Measurements from ENCODE around the gene PCBP3. TPM values are rescaled to one million over a fixed set of nuclear protein-coding genes. Genes with fewer than 3 reads are reported as not detected.

The PCBP3 gene
- total RNA-seq, 1 experiment from 2014 or later, result 10.9 TPM

DNA sequence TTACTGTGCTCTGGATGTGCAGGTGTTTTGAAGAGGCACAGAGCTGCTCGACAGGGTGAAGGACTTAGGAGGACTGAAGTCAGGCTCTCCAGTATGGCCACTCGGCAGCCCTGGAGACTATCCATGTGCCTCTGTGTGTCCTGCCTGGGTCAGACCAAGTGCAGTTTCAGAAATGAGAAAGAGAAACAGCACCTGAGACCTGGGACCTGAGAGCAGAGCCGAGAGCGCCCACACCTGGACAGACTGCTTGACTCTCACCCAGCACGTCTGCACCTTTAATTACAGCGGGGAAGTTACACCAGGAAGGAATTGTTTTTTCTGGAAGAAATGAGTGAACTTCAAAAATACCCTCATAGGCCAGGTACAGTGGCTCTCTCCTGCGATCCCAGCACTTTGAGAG is 278.4 kb downstream of the PCBP3 start:
- Histone ChIP-seq H3K9ac (ENCODE audit: extremely low read depth, insufficient read length, low read length) (no peak overlapping the region), H4K8ac (replicated peaks; ENCODE audit: insufficient read length, low read depth, low read length) (no peak overlapping the region), H3K14ac (ENCODE audit: insufficient read depth, low read length) (no peak overlapping the region), H2BK120ac (ENCODE audit: low read depth, low read length, poor library complexity, severe bottlenecking) (no peak overlapping the region), H3K4ac (ENCODE audit: low read depth, low read length) (no peak overlapping the region), H4K20me1 (ENCODE audit: control insufficient read depth, insufficient read depth, insufficient read length) (no peaks in the 10 kb centered on the region), H3K56ac (ENCODE audit: insufficient read length, low read depth, low read length) (no peak overlapping the region), H2BK20ac (ENCODE audit: low read depth, low read length, poor library complexity, severe bottlenecking) (no peak overlapping the region), H2BK12ac (ENCODE audit: insufficient read length, low read depth, low read length) (no peak overlapping the region), H4K91ac (ENCODE audit: insufficient read length, low read depth, low read length) (no peak overlapping the region), H3K23me2 (ENCODE audit: insufficient read length, low read depth, low read length, poor library complexity, severe bottlenecking) (no peaks in the 10 kb centered on the region), H4K5ac (ENCODE audit: insufficient read length, low read depth, low read length) (no peak overlapping the region), H3T11ph (ENCODE audit: low read length) (no peak overlapping the region), H3K27ac (ENCODE audit: insufficient read length, low read depth, low read length) (no peak overlapping the region), H2BK15ac (ENCODE audit: low read depth, low read length) (no peak overlapping the region), H3K4me1 (ENCODE audit: insufficient read depth, low read length) (no peaks in the 10 kb centered on the region), H3K4me2 (ENCODE audit: insufficient read depth, insufficient read length, low read length) (no peak overlapping the region), H2AK5ac (ENCODE audit: insufficient read length, low read length) (no peak overlapping the region), H3K23ac (ENCODE audit: insufficient read length, low read depth, low read length) (no peak overlapping the region), H3K18ac (ENCODE audit: insufficient read length, low read depth, low read length) (no peak overlapping the region), H3K79me1 (ENCODE audit: insufficient read depth, low read depth, low read length, poor library complexity, severe bottlenecking) (no peaks in the 10 kb centered on the region), H3K9me3 (ENCODE audit: control insufficient read depth, low read depth, low read length) (no peaks in the 10 kb centered on the region), H2AFZ (ENCODE audit: low read length) (no peak overlapping the region), H3K79me2 (ENCODE audit: insufficient read depth, low read length) (no peaks in the 10 kb centered on the region), H2BK5ac (ENCODE audit: insufficient read length, low read length) (no peak overlapping the region), H3K27me3 (ENCODE audit: insufficient read depth, low read length) (no peaks in the 10 kb centered on the region)
- no CpG with 5 or more reads among the region's 7 CpGs for WGBS (ENCODE audit: extremely low coverage, insufficient read length, low lambda C conversion rate)
- TF ChIP-seq, protein P1, sequence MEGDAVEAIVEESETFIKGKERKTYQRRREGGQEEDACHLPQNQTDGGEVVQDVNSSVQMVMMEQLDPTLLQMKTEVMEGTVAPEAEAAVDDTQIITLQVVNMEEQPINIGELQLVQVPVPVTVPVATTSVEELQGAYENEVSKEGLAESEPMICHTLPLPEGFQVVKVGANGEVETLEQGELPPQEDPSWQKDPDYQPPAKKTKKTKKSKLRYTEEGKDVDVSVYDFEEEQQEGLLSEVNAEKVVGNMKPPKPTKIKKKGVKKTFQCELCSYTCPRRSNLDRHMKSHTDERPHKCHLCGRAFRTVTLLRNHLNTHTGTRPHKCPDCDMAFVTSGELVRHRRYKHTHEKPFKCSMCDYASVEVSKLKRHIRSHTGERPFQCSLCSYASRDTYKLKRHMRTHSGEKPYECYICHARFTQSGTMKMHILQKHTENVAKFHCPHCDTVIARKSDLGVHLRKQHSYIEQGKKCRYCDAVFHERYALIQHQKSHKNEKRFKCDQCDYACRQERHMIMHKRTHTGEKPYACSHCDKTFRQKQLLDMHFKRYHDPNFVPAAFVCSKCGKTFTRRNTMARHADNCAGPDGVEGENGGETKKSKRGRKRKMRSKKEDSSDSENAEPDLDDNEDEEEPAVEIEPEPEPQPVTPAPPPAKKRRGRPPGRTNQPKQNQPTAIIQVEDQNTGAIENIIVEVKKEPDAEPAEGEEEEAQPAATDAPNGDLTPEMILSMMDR (conservative IDR thresholded peaks at IDR 0.05), result peak; percentile 23; the same call in 1 of the 3 replicates
- Mint-ChIP-seq H3K4me1 (0 out of 4 replicates have a peak, but pooled peaks cover 0 to 3% of the 10 kb centered on the region in 2 experiments), H3K27me3 (ENCODE audit: low read depth) (peaks cover 9% of the 10 kb centered on the region), H3K4me3 (no peak overlapping the region), H3K27ac (no peak overlapping the region), H3K36me3 (ENCODE audit: insufficient read depth in 1 of 3, low read depth in 3 of 3) (peaks cover 0 to 6% (median 4%) of the 10 kb centered on the region in 3 experiments; a peak in 2 of 7 replicates), H3K9me3 (peaks cover 0 to 6% of the 10 kb centered on the region in 2 experiments; a peak in 2 of 5 replicates)
- DNase-seq, result no peak
